Esophagus squamous epithelium (tissue), 4 donors: Measurements from ENCODE around the gene NUP153.

Experiments used
- POLR2A ChIP-seq, 4 donors: fragments of 450-650 bp; IDR thresholded peaks; one replicate each; pipeline ENCODE4 v1.6.1; 2017; ENCODE audit warnings: antibody characterized with exemption in 4 of 4, mild to moderate bottlenecking in 4 of 4, moderate library complexity in 3 of 4
- TF ChIP-seq, protein P1 (sequence below), 6 experiments: fragments of 450-650 bp in 4 of 6; fragments of 200-600 bp in 2 of 6; sonication (generic) in 2 of 6; IDR thresholded peaks; one replicate each; pipeline ENCODE4 v1.5.1; 2016 to 2019; ENCODE audit warnings: antibody characterized with exemption in 6 of 6, mild to moderate bottlenecking in 4 of 6, moderate library complexity in 4 of 6

- TF ChIP-seq POLR2A (IDR thresholded peaks at IDR 0.05): no peak
- TF ChIP-seq, protein P1, sequence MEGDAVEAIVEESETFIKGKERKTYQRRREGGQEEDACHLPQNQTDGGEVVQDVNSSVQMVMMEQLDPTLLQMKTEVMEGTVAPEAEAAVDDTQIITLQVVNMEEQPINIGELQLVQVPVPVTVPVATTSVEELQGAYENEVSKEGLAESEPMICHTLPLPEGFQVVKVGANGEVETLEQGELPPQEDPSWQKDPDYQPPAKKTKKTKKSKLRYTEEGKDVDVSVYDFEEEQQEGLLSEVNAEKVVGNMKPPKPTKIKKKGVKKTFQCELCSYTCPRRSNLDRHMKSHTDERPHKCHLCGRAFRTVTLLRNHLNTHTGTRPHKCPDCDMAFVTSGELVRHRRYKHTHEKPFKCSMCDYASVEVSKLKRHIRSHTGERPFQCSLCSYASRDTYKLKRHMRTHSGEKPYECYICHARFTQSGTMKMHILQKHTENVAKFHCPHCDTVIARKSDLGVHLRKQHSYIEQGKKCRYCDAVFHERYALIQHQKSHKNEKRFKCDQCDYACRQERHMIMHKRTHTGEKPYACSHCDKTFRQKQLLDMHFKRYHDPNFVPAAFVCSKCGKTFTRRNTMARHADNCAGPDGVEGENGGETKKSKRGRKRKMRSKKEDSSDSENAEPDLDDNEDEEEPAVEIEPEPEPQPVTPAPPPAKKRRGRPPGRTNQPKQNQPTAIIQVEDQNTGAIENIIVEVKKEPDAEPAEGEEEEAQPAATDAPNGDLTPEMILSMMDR (IDR thresholded peaks at IDR 0.05): no peak
Observed at GRCh38 chr6:17691925-17692538, 14.7 kb downstream of the NUP153 start.
